Heart left ventricle (tissue), 16 donors: ENCODE results near the gene CCDC32. TPM values are rescaled to one million over a fixed set of nuclear protein-coding genes. Genes with fewer than 3 reads are reported as not detected.
A peak's percentile ranks its signal among the peaks of the same experiment; 100 is the strongest.

ENCODE experiments used
- ATAC-seq, 4 donors: fragments of 200-7000 bp; cut with Tn5 transposase; one replicate each; pipeline ENCODE4 v1.9.1; 2020 to 2022; ENCODE audit warnings: moderate library complexity in 4 of 4, mild to moderate bottlenecking in 3 of 4, moderate number of reproducible peaks in 1 of 4
- DNase-seq, 5 donors: peaks; one replicate each; pipeline ENCODE4 v3.0.0-alpha.2; 2020
- H3K27ac ChIP-seq, 12 donors: fragments of 200-600 bp; sonication (generic) in 4 of 12; one replicate each; pipeline versions ENCODE4 v1.5.0 to v1.8.0; 2016 to 2022; ENCODE audit warnings: mild to moderate bottlenecking in 2 of 12
- H3K27me3 ChIP-seq, 9 donors: fragments of 200-600 bp; sonication (generic) in 2 of 9; one replicate each; pipeline versions ENCODE4 v1.5.1 to v1.8.0; 2016 to 2022; ENCODE audit warnings: mild to moderate bottlenecking in 3 of 9
- H3K36me3 ChIP-seq, 9 donors: fragments of 200-600 bp; sonication (generic) in 2 of 9; one replicate each; pipeline versions ENCODE4 v1.5.0 to v1.8.0; 2018 to 2022; ENCODE audit warnings: mild to moderate bottlenecking in 2 of 9
- H3K4me1 ChIP-seq, 12 donors: fragments of 200-600 bp; sonication (generic) in 4 of 12; one replicate each; pipeline versions ENCODE4 v1.5.0 to v1.8.0; 2016 to 2022; ENCODE audit warnings: mild to moderate bottlenecking in 3 of 12
- H3K4me3 ChIP-seq, 12 donors: fragments of 200-600 bp; sonication (generic) in 4 of 12; one replicate each; pipeline versions ENCODE4 v1.5.0 to v1.8.0; 2017 to 2022; ENCODE audit warnings: mild to moderate bottlenecking in 9 of 12, moderate library complexity in 4 of 12
- H3K9me3 ChIP-seq, 12 donors: fragments of 200-600 bp; sonication (generic) in 4 of 12; one replicate each; pipeline versions ENCODE4 v1.5.0 to v1.8.0; 2016 to 2022; ENCODE audit warnings: mild to moderate bottlenecking in 1 of 12
- CTCF ChIP-seq, 12 donors: fragments of 200-600 bp; sonication (generic) in 4 of 12; IDR thresholded peaks; one replicate each; pipeline versions ENCODE4 v1.5.0 to v1.8.0; 2018 to 2022; ENCODE audit warnings: antibody characterized with exemption in 12 of 12, mild to moderate bottlenecking in 5 of 12
- POLR2A ChIP-seq, 2 donors: fragments of 450-650 bp; IDR thresholded peaks; one replicate each; pipeline ENCODE4 v1.6.1; 2017; ENCODE audit warnings: antibody characterized with exemption in 2 of 2, mild to moderate bottlenecking in 2 of 2, moderate library complexity in 2 of 2
- WGBS, 4 donors: extraction: QIAGEN DNeasy Blood & Tissue Kit in 2 of 4; methylation state at CpG; one replicate each; pipeline versions ENCODE4 v1.1.5 to v1.1.7; 2013 to 2018; 5-methylcytosine and 5-hydroxymethylcytosine counted together
- intact Hi-C, 10 donors: fragments of 100-400 bp; cut with DNase I; formaldehyde crosslinking; loops; one replicate each; pipeline versions ENCODE4 v1.11.1 to v1.14.2; 2022
- long read RNA-seq, 3 donors: library from polyadenylated mRNA; unstranded; transcript quantifications; one replicate each; pipeline ENCODE4 v2.0.0, GENCODE V29; 2020 to 2021
- polyA plus RNA-seq, 2 donors: library from polyadenylated mRNA; stranded (reverse); fragments of 200-250 nt; gene quantifications; one replicate each; pipeline ENCODE4 v1.2.3, GENCODE V29; 2013
- total RNA-seq, 9 donors: library from RNA; depleted of rRNA in 2 of 9; stranded (reverse); fragments of >200 nt in 2 of 9; fragmentation: NEBNext Ultra II Directional in 3 of 9; extraction: Animal tissue kit (Norgen Biotek cat#: 25700) in 3 of 9; gene quantifications; one replicate each; pipeline versions ENCODE4 v1.1.0 to v1.2.4, GENCODE V29; 2016 to 2023
- donor health status: ischemic (EF 13 %, LVEDD 7.1; RV severe dilation, severe dysfunction).
- donor health status: healthy with polysubstance abuse.
- donor health status: DM: no; HTN: yes; CAD: no.
- donor health status: DM: no; HTN: no; CAD: no.
- donor health status: ischemic (EF 25% LVEDD 6.9; RV normal size, moderate dysfunction).
- donor health status: ischemic (EF 25% LVEDD 5.7; RV mildly dilated, moderate dysfunction).
- donor health status: healthy.
- donor health status: DM: yes; HTN: yes; CAD: no.
- donor health status: ischemic (EF 35%, LVEDD 5.7; RV mildly dilated, moderate dysfunction).
- donor health status: nonischemic (EF 11% LVEDD 7.7; RV severe dilation, severe dysfunction).
- donor health status: DM: yes; HTN: yes; CAD: no.
- donor health status: PGD.
- donor health status: ischemic (EF 29% LVEDD 5.4; RV normal size, mild dysfunction).
- donor health status: nonischemic (EF 23%, LVEDD 6.1; RV moderate dilation, normal function).

CCDC32 gene, protein sequence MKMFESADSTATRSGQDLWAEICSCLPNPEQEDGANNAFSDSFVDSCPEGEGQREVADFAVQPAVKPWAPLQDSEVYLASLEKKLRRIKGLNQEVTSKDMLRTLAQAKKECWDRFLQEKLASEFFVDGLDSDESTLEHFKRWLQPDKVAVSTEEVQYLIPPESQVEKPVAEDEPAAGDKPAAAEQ
- 10 to 100 TPM; 13.0 to 38.2 (median 23.6) TPM for total RNA-seq
- polyA plus RNA-seq = 10 to 100 TPM; 28.2 to 34.8 TPM
- long read RNA-seq, donor 1, transcript CCDC32-202 (4 exons, 1,519 nt) = major isoform, 10 of 15 reads
- long read RNA-seq, donor 1, partial matches to known transcripts = 2 of 15 reads
- long read RNA-seq, donor 1, other reads (novel, unspliced or antisense) = 3 of 15 reads
- long read RNA-seq, donor 2, full-length matches to known transcripts = 68 of 78 reads
- long read RNA-seq, donor 2, partial matches to known transcripts = 1 of 78 reads
- long read RNA-seq, donor 2, other reads (novel, unspliced or antisense) = 9 of 78 reads
- long read RNA-seq, donor 3, full-length matches to known transcripts = 8 of 12 reads
- long read RNA-seq, donor 3, partial matches to known transcripts = 0 of 12 reads
- long read RNA-seq, donor 3, other reads (novel, unspliced or antisense) = 4 of 12 reads

GRCh38 chr15:40564591-40565332, at the start of gene CCDC32:
CCDC32 (minus strand) TSS chr15:40565042; CDS start chr15:40563015, 2,027 bp downstream.
- Histone ChIP-seq H3K27ac (peak within 1 kb of the TSS; percentile 76 to 99 (median 93)), H3K36me3 (peaks cover 0 to 30% (median 8%) of the 10 kb centered on the region in 9 donors), H3K4me1 (peaks cover 0 to 46% (median 19%) of the 10 kb centered on the region in 12 donors), H3K4me3 (peak within 1 kb of the TSS; percentile 58 to 97 (median 84)), H3K27me3 (no peaks in the 10 kb centered on the region), H3K9me3 (no peaks in the 10 kb centered on the region)
- TF ChIP-seq POLR2A (IDR thresholded peaks at IDR 0.05) (peak in 1 of 2 donors; percentile 88), CTCF (IDR thresholded peaks at IDR 0.05) (peak in 1 of 12 donors; percentile 17)
- intact Hi-C loops = loop anchor here in 2 of 10 donors (5.0 to 10.0 kb wide), 2 partner anchors 47 to 50 kb away; no protein-coding TSS in a partner anchor
- WGBS, 4 donors = 0% methylated on average over 37 to 40 of the region's 40 CpGs
- peak; percentile 97 to 99 (median 98) for DNase-seq
- ATAC-seq = peak; percentile 98 to 99 (median 98)

- Histone ChIP-seq H3K4me1 (peaks cover 0 to 4% (median 0%) of the 10 kb centered on the region in 12 donors), H3K4me3 (no peak overlapping the region), H3K27ac (no peak overlapping the region), H3K9me3 (no peaks in the 10 kb centered on the region), H3K36me3 (no peaks in the 10 kb centered on the region), H3K27me3 (no peaks in the 10 kb centered on the region)
- TF ChIP-seq POLR2A (IDR thresholded peaks at IDR 0.05) = no peak
- no peak for TF ChIP-seq CTCF (IDR thresholded peaks at IDR 0.05)
- DNase-seq (no peak), ATAC-seq (no peak)
- WGBS, 4 donors = 78 to 89% (median 86%) methylated on average over 5 of the region's 5 CpGs
- intact Hi-C loops = no loop called here
Observed at GRCh38 chr15:40613080-40613479, 48.2 kb upstream of the CCDC32 start.

- H3K36me3 ChIP-seq = peaks cover 0 to 11% (median 0%) of the 10 kb centered on the region in 9 donors
- intact Hi-C loops = no loop called here
- ATAC-seq (no peak), DNase-seq (no peak)
- H3K4me3 ChIP-seq = no peak overlapping the region
- no peaks in the 10 kb centered on the region for H3K9me3 ChIP-seq
- H3K27me3 ChIP-seq = no peaks in the 10 kb centered on the region
- H3K27ac ChIP-seq = no peak overlapping the region
- no peaks in the 10 kb centered on the region for H3K4me1 ChIP-seq
- TF ChIP-seq POLR2A (IDR thresholded peaks at IDR 0.05) (no peak), CTCF (IDR thresholded peaks at IDR 0.05) (no peak)
Observed at GRCh38 chr15:40603935-40604334, 39.1 kb upstream of the CCDC32 start.

GRCh38 chr15:40600956-40601355, 36.1 kb upstream of the CCDC32 start:
- intact Hi-C loops = no loop called here
- WGBS, 4 donors = 63 to 79% (median 76%) methylated on average over 12 of the region's 12 CpGs
- no peak for ATAC-seq

More at GRCh38 chr15:40600956-40601355, 36.1 kb upstream of the CCDC32 start:
- Histone ChIP-seq H3K9me3 (no peaks in the 10 kb centered on the region), H3K27me3 (no peaks in the 10 kb centered on the region), H3K27ac (no peak overlapping the region), H3K36me3 (peaks cover 0 to 4% (median 0%) of the 10 kb centered on the region in 9 donors), H3K4me1 (no peaks in the 10 kb centered on the region), H3K4me3 (no peak overlapping the region)
- TF ChIP-seq CTCF (IDR thresholded peaks at IDR 0.05) = no peak
- TF ChIP-seq POLR2A (IDR thresholded peaks at IDR 0.05) = no peak
- no peak for DNase-seq
